Right atrium auricular region (tissue), 2 donors: ENCODE data around the gene PAH. TPM values are rescaled to one million over a fixed set of nuclear protein-coding genes. Genes with fewer than 3 reads are reported as not detected.
A peak's percentile ranks its signal among the peaks of the same experiment; 100 is the strongest.

ENCODE experiments used
- DNase-seq: peaks from one replicate; pipeline ENCODE4 v3.0.0-alpha.2; 2019; ENCODE audit warnings: low spot score
- H3K27ac ChIP-seq, 2 donors: fragments of 200-600 bp; sonication (generic); 1 replicate in 1 of 2; 2 replicates in 1 of 2; pipeline ENCODE4 v1.5.1; 2016 to 2019
- H3K27me3 ChIP-seq, 2 donors: fragments of 200-600 bp; sonication (generic); one replicate each; pipeline versions ENCODE4 v1.5.1 to v1.6.0; 2017 to 2019
- H3K36me3 ChIP-seq: fragments of 200-600 bp; sonication (generic); one replicate; pipeline ENCODE4 v1.5.1; 2016
- H3K4me1 ChIP-seq, 2 donors: fragments of 200-600 bp; sonication (generic); one replicate each; pipeline versions ENCODE4 v1.5.1 to v1.6.0; 2017 to 2019
- H3K4me3 ChIP-seq, 2 donors: fragments of 200-600 bp; sonication (generic); 1 replicate in 1 of 2; 2 replicates in 1 of 2; pipeline ENCODE4 v1.5.1; 2017 to 2019; ENCODE audit warnings: mild to moderate bottlenecking in 1 of 2, moderate library complexity in 1 of 2
- H3K9me3 ChIP-seq, 2 donors: fragments of 200-600 bp; sonication (generic); one replicate each; pipeline ENCODE4 v1.5.1; 2019
- total RNA-seq, 2 donors: library from RNA; depleted of rRNA; stranded (reverse); fragments of >200 nt; gene quantifications; one replicate each; pipeline ENCODE4 v1.1.0, GENCODE V29; 2016
- TF ChIP-seq, protein P1 (sequence below), 2 donors: fragments of 200-600 bp; sonication (generic); IDR thresholded peaks; one replicate each; pipeline ENCODE4 v1.5.1; 2019; ENCODE audit warnings: antibody characterized with exemption in 2 of 2

PAH gene
- total RNA-seq, 2 donors from 2014 or later = not detected

DNA sequence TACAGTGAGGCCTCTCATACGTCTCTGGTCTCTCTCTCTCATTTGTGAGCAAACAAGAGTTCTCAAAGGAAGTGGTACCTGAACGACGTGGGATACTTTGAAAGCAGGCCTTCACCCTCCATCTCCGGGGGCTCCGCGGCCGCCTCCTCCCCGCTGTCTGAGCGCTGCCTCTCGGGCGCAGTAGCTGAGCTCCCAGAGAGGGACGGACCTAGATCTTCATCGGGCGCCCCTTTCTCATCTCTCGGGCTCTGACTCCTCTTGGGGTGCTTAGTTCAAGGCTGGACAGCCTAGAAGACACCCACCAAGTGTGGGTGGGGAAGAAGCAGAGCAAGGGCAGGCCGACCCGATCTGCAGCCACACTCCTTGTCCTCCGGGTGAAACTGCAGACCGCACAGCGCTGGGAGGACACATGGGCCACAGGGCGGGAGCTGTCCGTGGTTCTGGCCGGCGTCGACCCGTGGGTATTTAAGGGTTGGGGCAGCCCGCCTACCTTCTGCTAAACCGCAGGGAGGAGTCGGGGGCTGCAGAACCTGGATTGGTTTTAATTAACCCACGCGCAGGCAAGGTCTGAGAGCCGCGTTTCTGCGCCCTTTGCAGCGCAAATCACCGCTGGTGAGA is 92.7 kb downstream of the PAH start:
- Histone ChIP-seq H3K27me3 (no peaks in the 10 kb centered on the region), H3K36me3 (no peaks in the 10 kb centered on the region)

DNA sequence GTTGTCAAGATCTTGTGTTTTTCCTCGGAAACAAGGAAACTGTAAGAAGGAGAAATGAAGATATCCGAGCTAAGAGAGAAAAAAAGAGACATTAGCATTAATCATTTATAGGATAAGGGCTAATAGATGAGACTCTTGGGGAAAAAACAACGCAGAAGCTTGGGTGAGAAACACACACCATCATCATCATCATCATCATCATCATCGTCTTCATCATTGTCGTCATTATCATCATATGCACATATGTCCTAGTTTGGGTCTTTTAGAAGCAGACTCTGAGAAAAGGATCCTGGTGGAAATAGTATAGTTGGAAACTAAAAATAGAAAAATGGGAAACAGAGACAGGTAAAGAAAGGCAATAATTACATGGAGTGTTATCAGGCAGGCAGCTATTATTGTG is 95.9 kb downstream of the PAH start:
- TF ChIP-seq, protein P1, sequence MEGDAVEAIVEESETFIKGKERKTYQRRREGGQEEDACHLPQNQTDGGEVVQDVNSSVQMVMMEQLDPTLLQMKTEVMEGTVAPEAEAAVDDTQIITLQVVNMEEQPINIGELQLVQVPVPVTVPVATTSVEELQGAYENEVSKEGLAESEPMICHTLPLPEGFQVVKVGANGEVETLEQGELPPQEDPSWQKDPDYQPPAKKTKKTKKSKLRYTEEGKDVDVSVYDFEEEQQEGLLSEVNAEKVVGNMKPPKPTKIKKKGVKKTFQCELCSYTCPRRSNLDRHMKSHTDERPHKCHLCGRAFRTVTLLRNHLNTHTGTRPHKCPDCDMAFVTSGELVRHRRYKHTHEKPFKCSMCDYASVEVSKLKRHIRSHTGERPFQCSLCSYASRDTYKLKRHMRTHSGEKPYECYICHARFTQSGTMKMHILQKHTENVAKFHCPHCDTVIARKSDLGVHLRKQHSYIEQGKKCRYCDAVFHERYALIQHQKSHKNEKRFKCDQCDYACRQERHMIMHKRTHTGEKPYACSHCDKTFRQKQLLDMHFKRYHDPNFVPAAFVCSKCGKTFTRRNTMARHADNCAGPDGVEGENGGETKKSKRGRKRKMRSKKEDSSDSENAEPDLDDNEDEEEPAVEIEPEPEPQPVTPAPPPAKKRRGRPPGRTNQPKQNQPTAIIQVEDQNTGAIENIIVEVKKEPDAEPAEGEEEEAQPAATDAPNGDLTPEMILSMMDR (IDR thresholded peaks at IDR 0.05) = no peak
- no peaks in the 10 kb centered on the region for H3K36me3 ChIP-seq
- no peaks in the 10 kb centered on the region for H3K9me3 ChIP-seq
- no peaks in the 10 kb centered on the region for H3K4me1 ChIP-seq
- no peak overlapping the region for H3K4me3 ChIP-seq
- no peaks in the 10 kb centered on the region for H3K27me3 ChIP-seq
- no peak for DNase-seq
- no peak overlapping the region for H3K27ac ChIP-seq

More for the DNA sequence above, 92.7 kb downstream of the PAH start:
- no peak for DNase-seq
- Histone ChIP-seq H3K4me1 (no peaks in the 10 kb centered on the region), H3K9me3 (no peaks in the 10 kb centered on the region), H3K27ac (no peak overlapping the region), H3K4me3 (no peak overlapping the region)
- TF ChIP-seq, protein P1 (IDR thresholded peaks at IDR 0.05) = no peak

DNA sequence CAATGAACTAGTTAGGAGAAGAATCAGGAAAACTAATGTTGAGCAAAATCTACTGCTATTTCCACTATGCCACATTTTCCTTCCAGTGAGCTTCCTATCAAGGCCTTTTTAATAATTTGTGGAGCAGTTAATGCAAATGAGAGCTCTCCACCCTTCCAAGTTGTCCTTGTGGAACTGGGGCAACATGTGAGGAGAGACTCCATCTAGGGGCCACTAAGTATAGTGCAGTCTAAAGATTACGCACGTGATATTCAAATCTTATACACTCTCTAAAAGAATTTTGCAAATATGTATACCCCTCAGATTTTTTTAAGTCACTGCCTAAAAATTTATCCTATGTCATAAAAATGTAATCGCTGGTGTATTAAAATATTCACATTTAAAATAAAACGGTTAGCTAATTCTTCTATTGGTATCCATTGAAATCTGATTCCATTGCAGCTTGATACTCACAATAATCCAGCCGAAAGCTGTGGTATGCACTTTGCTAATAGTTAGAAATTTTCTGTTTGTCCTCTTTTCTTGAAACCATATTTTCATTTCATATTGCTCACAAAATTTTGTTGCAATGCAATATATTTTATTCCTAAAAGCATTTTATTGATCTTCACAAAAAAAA is 100.1 kb downstream of the PAH start:
- Histone ChIP-seq H3K36me3 (no peaks in the 10 kb centered on the region), H3K27ac (no peak overlapping the region), H3K4me1 (no peaks in the 10 kb centered on the region), H3K9me3 (no peaks in the 10 kb centered on the region), H3K27me3 (no peaks in the 10 kb centered on the region), H3K4me3 (no peak overlapping the region)
- TF ChIP-seq, protein P1 (IDR thresholded peaks at IDR 0.05) = peak; percentile 31 to 66
- DNase-seq = no peak

DNA sequence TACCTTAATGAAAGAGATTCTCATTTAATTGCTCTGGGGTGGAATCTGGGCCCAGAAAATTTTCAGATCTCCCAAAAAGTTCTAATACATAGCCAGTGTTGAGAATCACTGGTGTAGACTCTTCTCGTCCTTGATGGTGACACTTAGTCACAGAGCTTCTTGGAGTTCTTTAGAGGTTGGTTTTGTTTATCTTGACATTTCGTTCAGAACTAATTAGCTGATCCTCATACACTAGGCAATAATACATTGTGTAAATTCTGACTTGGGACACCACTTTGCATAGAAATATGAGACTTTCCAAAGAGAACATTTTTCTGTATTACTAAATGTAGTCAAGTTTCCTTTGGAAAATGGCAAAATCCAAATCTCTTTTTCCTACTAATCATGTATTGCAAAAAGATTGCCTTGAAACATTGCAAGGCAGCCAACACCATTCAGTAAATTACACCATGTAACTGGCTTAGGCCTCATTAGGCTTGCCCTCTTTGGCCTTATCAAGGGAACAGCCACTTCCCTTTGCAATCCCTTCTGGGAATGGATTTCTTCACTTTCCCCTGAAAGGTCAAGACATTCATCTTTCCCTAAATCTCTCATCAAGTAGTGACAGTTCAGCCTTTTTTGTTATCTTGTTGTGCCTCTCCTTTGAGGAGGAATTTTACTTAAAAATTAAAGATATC is 102.2 kb downstream of the PAH start:
- no peaks in the 10 kb centered on the region for H3K4me1 ChIP-seq
- no peak overlapping the region for H3K4me3 ChIP-seq
- H3K36me3 ChIP-seq = no peaks in the 10 kb centered on the region
- H3K27ac ChIP-seq = no peak overlapping the region
- no peaks in the 10 kb centered on the region for H3K9me3 ChIP-seq
- H3K27me3 ChIP-seq = no peaks in the 10 kb centered on the region
- TF ChIP-seq, protein P1 (IDR thresholded peaks at IDR 0.05) = no peak
- no peak for DNase-seq

DNA sequence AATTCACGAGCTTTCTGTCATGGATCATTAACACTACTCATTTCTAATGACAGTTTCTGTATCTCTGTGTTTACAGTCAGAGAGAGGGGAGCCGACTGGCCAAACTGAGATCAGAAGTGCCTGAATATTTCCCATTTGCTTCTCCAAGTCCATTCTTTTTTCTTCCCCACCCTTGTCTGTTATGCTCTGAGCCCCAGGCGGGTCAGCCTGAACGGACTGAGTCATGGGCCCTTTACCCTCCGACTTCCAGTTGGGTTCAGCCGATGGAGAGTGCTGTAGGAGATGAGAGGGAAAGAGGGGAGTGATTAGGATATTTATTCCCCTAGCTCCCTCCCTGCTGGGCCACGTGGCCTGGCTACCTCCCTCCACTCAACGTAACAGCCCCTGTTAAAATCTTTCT is 104.7 kb downstream of the PAH start:
- DNase-seq = no peak
- no peaks in the 10 kb centered on the region for H3K36me3 ChIP-seq
- no peaks in the 10 kb centered on the region for H3K9me3 ChIP-seq
- TF ChIP-seq, protein P1 (IDR thresholded peaks at IDR 0.05) = no peak
- no peak overlapping the region for H3K27ac ChIP-seq
- H3K4me1 ChIP-seq = no peaks in the 10 kb centered on the region
- H3K4me3 ChIP-seq = no peak overlapping the region
- no peaks in the 10 kb centered on the region for H3K27me3 ChIP-seq
